ENCODE measurements around the gene DOCK4.

DOCK4 gene

GRCh38 chr7:111839261-111839660, 366.9 kb downstream of the DOCK4 start:
- in situ Hi-C loops (cut with MboI; ENCODE audit: low sequenced_read_pairs), result no loop called here

- in situ Hi-C loops (cut with MboI; ENCODE audit: low sequenced_read_pairs), result no loop called here
These were observed 369.6 kb downstream of the DOCK4 start for GRCh38 chr7:111836592-111836991.

- in situ Hi-C loops (cut with MboI; ENCODE audit: low sequenced_read_pairs), result no loop called here
These were observed 371.1 kb downstream of the DOCK4 start for GRCh38 chr7:111835066-111835465.

- in situ Hi-C loops (cut with MboI; ENCODE audit: low sequenced_read_pairs), result no loop called here
These were observed 371.8 kb downstream of the DOCK4 start for GRCh38 chr7:111834367-111834766.

DNA sequence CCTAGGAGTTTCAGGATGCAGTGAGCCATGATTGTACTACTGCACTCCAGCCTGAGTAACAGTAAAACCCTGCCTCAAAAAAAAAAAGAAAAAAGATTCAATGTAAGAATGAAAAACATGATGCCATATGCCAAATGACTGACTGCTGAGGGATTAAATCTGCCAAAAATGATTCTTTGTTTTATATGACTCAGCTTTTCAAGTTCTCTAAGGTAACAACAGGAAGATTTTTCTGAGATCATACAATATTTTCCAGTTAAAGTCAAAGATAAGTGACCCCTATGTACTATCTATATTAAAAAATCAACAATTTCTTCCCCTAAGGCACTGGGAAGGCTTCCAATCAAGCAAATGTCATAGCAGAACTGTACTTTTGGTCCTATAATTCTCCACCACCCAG, 372.7 kb downstream of the DOCK4 start:
- in situ Hi-C loops (cut with MboI; ENCODE audit: low sequenced_read_pairs), result no loop called here

- in situ Hi-C loops (cut with MboI; ENCODE audit: low sequenced_read_pairs), result no loop called here
These were observed 374.0 kb downstream of the DOCK4 start for GRCh38 chr7:111832174-111832573.

DNA sequence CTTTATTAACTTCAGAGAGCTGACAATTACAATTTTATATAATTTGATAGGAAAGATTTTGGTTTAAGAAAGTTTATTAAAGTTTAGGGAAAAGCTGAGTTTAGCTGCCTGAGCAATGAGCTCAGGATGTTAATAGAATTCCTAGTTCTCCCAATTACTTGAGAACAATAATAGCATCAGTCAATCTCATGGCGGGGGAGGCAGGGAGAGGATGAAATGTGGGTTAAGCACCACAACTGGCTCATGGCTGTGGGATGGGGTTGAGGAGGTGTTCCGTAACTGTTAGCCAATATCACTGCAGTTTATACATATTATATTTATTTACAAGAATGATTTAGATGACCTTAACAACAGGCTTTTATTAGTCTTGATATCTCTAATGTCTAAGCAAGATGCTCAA, 377.0 kb downstream of the DOCK4 start:
- in situ Hi-C loops (cut with MboI; ENCODE audit: low sequenced_read_pairs), result no loop called here

- in situ Hi-C loops (cut with MboI; ENCODE audit: low sequenced_read_pairs), result no loop called here
These were observed 378.2 kb downstream of the DOCK4 start for GRCh38 chr7:111827863-111828504.

GRCh38 chr7:111825046-111825445, 381.2 kb downstream of the DOCK4 start:
- in situ Hi-C loops (cut with MboI; ENCODE audit: low sequenced_read_pairs), result no loop called here

DNA sequence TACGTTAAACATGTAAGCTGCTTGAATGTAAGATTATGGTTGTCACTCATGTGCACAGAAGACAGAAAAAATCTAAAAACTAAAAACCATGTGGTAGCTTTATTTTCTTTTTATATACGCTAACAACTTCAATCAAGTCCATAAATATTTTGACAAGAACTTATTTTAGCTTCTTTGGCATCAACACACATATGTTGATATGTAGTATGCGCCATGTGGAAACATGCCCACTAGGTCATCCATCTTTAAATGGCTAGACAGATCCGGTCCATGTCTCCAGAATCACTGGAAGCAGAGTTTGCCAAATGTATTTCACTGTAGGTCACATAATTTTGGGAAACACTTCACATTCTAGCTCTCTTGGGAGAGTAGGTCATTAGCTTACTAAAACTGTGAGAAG, 382.4 kb downstream of the DOCK4 start:
- in situ Hi-C loops (cut with MboI; ENCODE audit: low sequenced_read_pairs), result no loop called here

DNA sequence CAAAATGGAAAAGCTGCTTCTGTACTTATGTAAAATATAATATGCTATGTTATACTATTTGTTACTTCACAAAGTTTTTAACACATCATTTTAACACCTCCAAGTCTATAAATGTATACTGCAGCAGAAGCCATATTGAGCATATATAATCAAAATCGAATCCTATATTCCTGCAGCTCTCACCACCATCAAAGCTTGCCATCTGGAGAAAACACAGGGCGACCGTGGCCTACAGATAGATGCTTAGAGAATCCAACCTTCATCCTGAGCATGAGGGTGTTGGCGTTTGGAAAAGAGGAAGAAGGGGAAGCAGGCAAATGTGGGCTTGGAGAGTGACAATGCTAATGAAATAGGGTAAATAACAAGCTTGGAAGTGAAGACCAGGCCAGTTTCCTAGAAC, 385.2 kb downstream of the DOCK4 start:
- in situ Hi-C loops (cut with MboI; ENCODE audit: low sequenced_read_pairs), result no loop called here

GRCh38 chr7:111820621-111821020, 385.6 kb downstream of the DOCK4 start:
- in situ Hi-C loops (cut with MboI; ENCODE audit: low sequenced_read_pairs), result no loop called here

GRCh38 chr7:111820121-111820520, 386.1 kb downstream of the DOCK4 start:
- in situ Hi-C loops (cut with MboI; ENCODE audit: low sequenced_read_pairs), result no loop called here

DNA sequence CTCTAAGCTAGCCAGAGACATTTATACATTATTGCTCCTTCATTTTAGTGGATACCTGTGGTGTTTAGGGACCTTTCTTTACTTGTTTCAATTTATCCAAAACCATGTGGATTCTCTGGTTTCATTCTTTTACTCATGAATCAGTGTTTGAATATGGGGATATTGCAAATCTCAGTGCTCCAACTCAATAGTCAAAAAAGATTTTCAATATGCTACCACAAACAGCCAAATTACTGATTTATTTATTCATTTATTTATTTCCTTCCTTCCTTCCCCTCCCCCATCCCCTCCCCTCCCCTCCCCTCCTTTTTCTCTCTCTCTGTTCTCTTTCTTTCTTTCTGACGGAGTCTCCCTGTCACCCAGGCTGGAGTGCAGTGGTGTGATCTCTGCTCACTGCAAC, 390.8 kb downstream of the DOCK4 start:
- in situ Hi-C loops (cut with MboI; ENCODE audit: low sequenced_read_pairs), result no loop called here

- in situ Hi-C loops (cut with MboI; ENCODE audit: low sequenced_read_pairs), result no loop called here
These were observed 392.9 kb downstream of the DOCK4 start for GRCh38 chr7:111813306-111813705.

DNA sequence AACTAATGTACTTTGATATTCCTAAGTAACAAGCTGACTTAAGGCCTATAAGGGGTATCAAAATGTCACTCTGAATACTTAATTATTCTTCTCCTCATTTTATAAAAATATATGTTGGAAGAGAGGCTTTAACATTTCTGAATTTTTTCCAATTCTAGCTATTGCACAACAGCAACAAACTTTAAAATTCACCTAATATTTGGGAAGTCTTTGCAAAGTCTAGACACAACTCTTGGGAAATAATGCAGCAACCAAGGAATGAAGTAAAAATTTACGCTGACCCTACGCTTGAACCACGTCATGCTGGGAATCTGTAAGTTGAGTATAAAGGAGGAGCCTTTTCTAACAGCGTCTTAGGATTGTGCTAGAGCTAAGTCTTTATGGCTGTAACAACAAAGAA, 400.0 kb downstream of the DOCK4 start:
- in situ Hi-C loops (cut with MboI; ENCODE audit: low sequenced_read_pairs), result no loop called here

- in situ Hi-C loops (cut with MboI; ENCODE audit: low sequenced_read_pairs), result no loop called here
These were observed 403.0 kb downstream of the DOCK4 start for GRCh38 chr7:111803015-111803758.

GRCh38 chr7:111802194-111802772, 403.9 kb downstream of the DOCK4 start:
- in situ Hi-C loops (cut with MboI; ENCODE audit: low sequenced_read_pairs), result no loop called here

- in situ Hi-C loops (cut with MboI; ENCODE audit: low sequenced_read_pairs), result no loop called here
These were observed 404.9 kb downstream of the DOCK4 start for GRCh38 chr7:111801277-111801676.

- in situ Hi-C loops (cut with MboI; ENCODE audit: low sequenced_read_pairs), result no loop called here
These were observed 409.5 kb downstream of the DOCK4 start for GRCh38 chr7:111796671-111797070.

- in situ Hi-C loops (cut with MboI; ENCODE audit: low sequenced_read_pairs), result no loop called here
These were observed 416.3 kb downstream of the DOCK4 start for GRCh38 chr7:111789870-111790269.

DNA sequence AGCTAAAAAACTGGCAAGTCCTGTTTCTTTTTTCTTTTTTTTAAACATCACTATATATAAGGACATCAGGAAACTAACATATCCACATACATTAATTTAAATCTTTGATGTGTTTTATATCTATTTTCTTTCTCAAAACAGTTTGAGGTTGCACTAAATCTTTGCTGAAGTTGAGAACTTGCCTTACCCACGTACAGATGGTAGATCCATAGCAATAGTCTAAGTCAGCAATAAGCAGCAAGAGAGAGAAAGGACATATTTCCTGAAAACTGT, 417.2 kb downstream of the DOCK4 start:
- in situ Hi-C loops (cut with MboI; ENCODE audit: low sequenced_read_pairs), result no loop called here
